Measurements from ENCODE around the gene RARG.
A peak's percentile ranks its signal among the peaks of the same experiment; 100 is the strongest.

Gene RARG

GRCh38 chr12:53174881-53175491, 57.0 kb downstream of the RARG start:
- TF ChIP-seq CTCF (conservative IDR thresholded peaks at IDR 0.05; ENCODE audit: low read depth, low read length), result peak; percentile 24
- H3K4me3 ChIP-seq (ENCODE audit: low read length), result no peak overlapping the region
- DNase-seq (ENCODE audit: low read depth), result no peak

GRCh38 chr12:53173085-53173715, 58.8 kb downstream of the RARG start:
- no peak for TF ChIP-seq CTCF (conservative IDR thresholded peaks at IDR 0.05; ENCODE audit: low read depth, low read length)
- DNase-seq (ENCODE audit: low read depth), result no peak
- H3K4me3 ChIP-seq (ENCODE audit: low read length), result no peak overlapping the region

- DNase-seq (ENCODE audit: low read depth), result no peak
- H3K4me3 ChIP-seq (ENCODE audit: low read length), result no peak overlapping the region
- no peak for TF ChIP-seq CTCF (conservative IDR thresholded peaks at IDR 0.05; ENCODE audit: low read depth, low read length)
These were observed 59.7 kb downstream of the RARG start for GRCh38 chr12:53172352-53172751.

- TF ChIP-seq CTCF (conservative IDR thresholded peaks at IDR 0.05; ENCODE audit: low read depth, low read length), result no peak
- no peak overlapping the region for H3K4me3 ChIP-seq (ENCODE audit: low read length)
- no peak for DNase-seq (ENCODE audit: low read depth)
These were observed 60.2 kb downstream of the RARG start for GRCh38 chr12:53171725-53172329.

- H3K4me3 ChIP-seq (ENCODE audit: low read length), result no peak overlapping the region
- TF ChIP-seq CTCF (conservative IDR thresholded peaks at IDR 0.05; ENCODE audit: low read depth, low read length), result no peak
- no peak for DNase-seq (ENCODE audit: low read depth)
These were observed 60.9 kb downstream of the RARG start for GRCh38 chr12:53170876-53171724.

- no peak overlapping the region for H3K4me3 ChIP-seq (ENCODE audit: low read length)
These were observed 61.8 kb downstream of the RARG start for GRCh38 chr12:53170215-53170614.

More at GRCh38 chr12:53170215-53170614, 61.8 kb downstream of the RARG start:
- DNase-seq (ENCODE audit: low read depth), result no peak
- no peak for TF ChIP-seq CTCF (conservative IDR thresholded peaks at IDR 0.05; ENCODE audit: low read depth, low read length)

Data from retinal pigment epithelial cell (primary cell).